ENCODE data around the gene CTTNBP2. TPM values are rescaled to one million over a fixed set of nuclear protein-coding genes. Genes with fewer than 3 reads are reported as not detected.

The CTTNBP2 gene
- total RNA-seq, 1 experiment from 2014 or later, result 17.6 TPM

GRCh38 chr7:117771756-117772155 is 101.5 kb downstream of the CTTNBP2 start:
- Histone ChIP-seq H4K8ac (replicated peaks; ENCODE audit: insufficient read length, low read depth, low read length) (no peak overlapping the region), H4K20me1 (ENCODE audit: control insufficient read depth, insufficient read depth, insufficient read length) (no peaks in the 10 kb centered on the region), H2BK20ac (ENCODE audit: low read depth, low read length, poor library complexity, severe bottlenecking) (no peak overlapping the region), H3K79me1 (ENCODE audit: insufficient read depth, low read depth, low read length, poor library complexity, severe bottlenecking) (no peaks in the 10 kb centered on the region), H3K9me3 (ENCODE audit: control insufficient read depth, low read depth, low read length) (no peaks in the 10 kb centered on the region), H3K23me2 (ENCODE audit: insufficient read length, low read depth, low read length, poor library complexity, severe bottlenecking) (no peaks in the 10 kb centered on the region), H2BK5ac (ENCODE audit: insufficient read length, low read length) (no peak overlapping the region), H3K56ac (ENCODE audit: insufficient read length, low read depth, low read length) (no peak overlapping the region), H2BK12ac (ENCODE audit: insufficient read length, low read depth, low read length) (no peak overlapping the region), H3K79me2 (ENCODE audit: insufficient read depth, low read length) (no peaks in the 10 kb centered on the region), H3K4ac (ENCODE audit: low read depth, low read length) (no peak overlapping the region), H2BK120ac (ENCODE audit: low read depth, low read length, poor library complexity, severe bottlenecking) (no peak overlapping the region), H3K27ac (ENCODE audit: insufficient read length, low read depth, low read length) (no peak overlapping the region), H3K18ac (ENCODE audit: insufficient read length, low read depth, low read length) (no peak overlapping the region), H3K27me3 (ENCODE audit: insufficient read depth, low read length) (no peaks in the 10 kb centered on the region), H4K91ac (ENCODE audit: insufficient read length, low read depth, low read length) (no peak overlapping the region), H3K9ac (ENCODE audit: extremely low read depth, insufficient read length, low read length) (no peak overlapping the region), H2BK15ac (ENCODE audit: low read depth, low read length) (no peak overlapping the region), H4K5ac (ENCODE audit: insufficient read length, low read depth, low read length) (no peak overlapping the region), H2AFZ (ENCODE audit: low read length) (no peak overlapping the region), H3K4me1 (ENCODE audit: insufficient read depth, low read length) (no peaks in the 10 kb centered on the region), H3K4me2 (ENCODE audit: insufficient read depth, insufficient read length, low read length) (no peak overlapping the region), H2AK5ac (ENCODE audit: insufficient read length, low read length) (no peak overlapping the region), H3K23ac (ENCODE audit: insufficient read length, low read depth, low read length) (no peak overlapping the region), H3K14ac (ENCODE audit: insufficient read depth, low read length) (no peak overlapping the region), H3T11ph (ENCODE audit: low read length) (no peak overlapping the region)
- no peak for TF ChIP-seq CTCF (conservative IDR thresholded peaks at IDR 0.05)
- no peak for DNase-seq
- Mint-ChIP-seq H3K4me3 (no peak overlapping the region), H3K36me3 (ENCODE audit: insufficient read depth in 1 of 3, low read depth in 3 of 3) (peaks cover 4 to 28% (median 9%) of the 10 kb centered on the region in 3 experiments; a peak in 6 of 7 replicates), H3K27me3 (ENCODE audit: low read depth) (no peaks in the 10 kb centered on the region), H3K9me3 (no peaks in the 10 kb centered on the region), H3K27ac (no peak overlapping the region; a peak in 1 of 7 replicates), H3K4me1 (no peaks in the 10 kb centered on the region)
- WGBS (ENCODE audit: extremely low coverage, insufficient read length, low lambda C conversion rate), result no CpG with 5 or more reads among the region's 4 CpGs
